HG03103 (cell line): Measurements from ENCODE around the gene VWF.

Experiments used
- ATAC-seq: cut with Tn5 transposase; IDR thresholded peaks from one replicate; pipeline ENCODE4 v1.9.1; 2021; ENCODE audit warnings: low read depth; ENCODE audit not compliant: unreplicated experiment

Gene VWF

GRCh38 chr12:5901416-5901815 lies 223.1 kb downstream of the VWF start:
- no peak for ATAC-seq

- ATAC-seq, result no peak
Measured at GRCh38 chr12:5900533-5901205, 223.8 kb downstream of the VWF start.

DNA sequence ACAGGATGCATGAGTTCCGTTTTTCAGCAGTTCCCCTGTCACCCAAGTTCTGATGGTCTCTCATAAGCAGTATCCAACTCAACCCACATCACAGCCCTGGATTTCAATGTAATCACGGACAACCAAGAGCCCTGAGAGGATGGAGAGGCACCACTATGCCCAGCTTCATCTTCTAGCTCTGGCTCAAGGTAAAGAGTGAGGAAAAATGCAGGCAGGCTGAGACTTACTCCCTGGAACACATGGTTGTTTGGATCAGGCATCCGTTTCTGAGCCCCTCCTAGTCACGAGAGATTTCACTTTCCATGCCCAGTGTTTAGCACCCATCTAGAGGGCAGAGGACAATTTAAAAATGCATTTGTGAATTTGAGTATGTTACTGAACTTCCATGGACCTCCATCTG lies 224.4 kb downstream of the VWF start:
- no peak for ATAC-seq

DNA sequence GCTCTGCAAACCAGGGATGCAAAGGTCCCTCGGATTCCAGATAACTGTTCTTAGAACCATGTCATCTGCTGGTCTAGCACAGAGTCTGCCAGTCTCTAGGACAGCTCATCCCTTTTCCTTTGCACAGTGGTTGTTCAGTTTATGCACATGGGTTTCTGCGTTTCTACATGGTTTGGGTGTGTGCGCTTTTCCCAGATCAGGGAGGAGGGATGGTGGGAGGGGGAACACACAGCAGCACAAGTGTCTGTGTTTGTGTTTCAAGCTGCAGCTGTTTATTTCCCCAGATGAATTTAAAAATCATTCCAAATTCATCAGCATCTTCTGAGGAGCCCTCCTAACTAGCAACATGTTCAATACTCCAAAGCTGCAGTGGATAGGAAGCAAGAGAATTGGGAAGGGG lies 224.8 kb downstream of the VWF start:
- no peak for ATAC-seq

- ATAC-seq, result no peak
Measured at GRCh38 chr12:5898874-5899273, 225.6 kb downstream of the VWF start.
